Measurements from ENCODE around the gene PIGS. TPM values are rescaled to one million over a fixed set of nuclear protein-coding genes. Genes with fewer than 3 reads are reported as not detected.

Gene PIGS
- total and polyA plus RNA-seq, 9 of the 15 experiments (the other 6 are each of a cell fraction or from before 2014, with no cell fraction given), result 47.5 to 138 (median 57.6) TPM

GRCh38 chr17:28576758-28577465 lies 5.6 kb upstream of the PIGS start, which contains the start of gene ALDOC (continued):
- TF ChIP-seq FOXP4 (CRISPR knock-in tag; IDR thresholded peaks at IDR 0.05; ENCODE audit: borderline replicate concordance) (no peak), MYNN (IDR thresholded peaks at IDR 0.05) (peak; percentile 87), MYNN (CRISPR knock-in tag; IDR thresholded peaks at IDR 0.05) (no peak), MTA2 (IDR thresholded peaks at IDR 0.05; ENCODE audit: low read depth) (peak; percentile 6; the same call in 1 of the 2 replicates), MXD1 (CRISPR knock-in tag; IDR thresholded peaks at IDR 0.05; ENCODE audit: borderline replicate concordance, poor library complexity, severe bottlenecking) (no peak), ATF6 (CRISPR knock-in tag; IDR thresholded peaks at IDR 0.05) (no peak), SRF (CRISPR knock-in tag; IDR thresholded peaks at IDR 0.05) (peak in 1 of 2 experiments; percentile 55; a peak in 2 of 4 replicates), CBFB (CRISPR knock-in tag; IDR thresholded peaks at IDR 0.05) (no peak), BACH1 (tag; IDR thresholded peaks at IDR 0.05) (no peak), BHLHE40 (IDR thresholded peaks at IDR 0.05; ENCODE audit: low read length) (peak; percentile 92), NRF1 (conservative IDR thresholded peaks at IDR 0.05 in 1 of 2, IDR thresholded peaks at IDR 0.05 in 1 of 2) (peak; percentile 79 to 84), SMARCB1 (IDR thresholded peaks at IDR 0.05; ENCODE audit: insufficient read length, low read depth) (no peak), TCF15 (CRISPR knock-in tag; IDR thresholded peaks at IDR 0.05) (peak; percentile 65; the same call in 1 of the 2 replicates)
- TF ChIP-seq, protein P1, sequence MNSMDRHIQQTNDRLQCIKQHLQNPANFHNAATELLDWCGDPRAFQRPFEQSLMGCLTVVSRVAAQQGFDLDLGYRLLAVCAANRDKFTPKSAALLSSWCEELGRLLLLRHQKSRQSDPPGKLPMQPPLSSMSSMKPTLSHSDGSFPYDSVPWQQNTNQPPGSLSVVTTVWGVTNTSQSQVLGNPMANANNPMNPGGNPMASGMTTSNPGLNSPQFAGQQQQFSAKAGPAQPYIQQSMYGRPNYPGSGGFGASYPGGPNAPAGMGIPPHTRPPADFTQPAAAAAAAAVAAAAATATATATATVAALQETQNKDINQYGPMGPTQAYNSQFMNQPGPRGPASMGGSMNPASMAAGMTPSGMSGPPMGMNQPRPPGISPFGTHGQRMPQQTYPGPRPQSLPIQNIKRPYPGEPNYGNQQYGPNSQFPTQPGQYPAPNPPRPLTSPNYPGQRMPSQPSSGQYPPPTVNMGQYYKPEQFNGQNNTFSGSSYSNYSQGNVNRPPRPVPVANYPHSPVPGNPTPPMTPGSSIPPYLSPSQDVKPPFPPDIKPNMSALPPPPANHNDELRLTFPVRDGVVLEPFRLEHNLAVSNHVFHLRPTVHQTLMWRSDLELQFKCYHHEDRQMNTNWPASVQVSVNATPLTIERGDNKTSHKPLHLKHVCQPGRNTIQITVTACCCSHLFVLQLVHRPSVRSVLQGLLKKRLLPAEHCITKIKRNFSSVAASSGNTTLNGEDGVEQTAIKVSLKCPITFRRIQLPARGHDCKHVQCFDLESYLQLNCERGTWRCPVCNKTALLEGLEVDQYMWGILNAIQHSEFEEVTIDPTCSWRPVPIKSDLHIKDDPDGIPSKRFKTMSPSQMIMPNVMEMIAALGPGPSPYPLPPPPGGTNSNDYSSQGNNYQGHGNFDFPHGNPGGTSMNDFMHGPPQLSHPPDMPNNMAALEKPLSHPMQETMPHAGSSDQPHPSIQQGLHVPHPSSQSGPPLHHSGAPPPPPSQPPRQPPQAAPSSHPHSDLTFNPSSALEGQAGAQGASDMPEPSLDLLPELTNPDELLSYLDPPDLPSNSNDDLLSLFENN (IDR thresholded peaks at IDR 0.05; ENCODE audit: low read depth in 2 of 2, low read length in 2 of 2), result 0 out of 4 replicates have a peak, but pooled peaks of 1 of the 2 experiments have one; percentile 27
- TF ChIP-seq, protein P2, sequence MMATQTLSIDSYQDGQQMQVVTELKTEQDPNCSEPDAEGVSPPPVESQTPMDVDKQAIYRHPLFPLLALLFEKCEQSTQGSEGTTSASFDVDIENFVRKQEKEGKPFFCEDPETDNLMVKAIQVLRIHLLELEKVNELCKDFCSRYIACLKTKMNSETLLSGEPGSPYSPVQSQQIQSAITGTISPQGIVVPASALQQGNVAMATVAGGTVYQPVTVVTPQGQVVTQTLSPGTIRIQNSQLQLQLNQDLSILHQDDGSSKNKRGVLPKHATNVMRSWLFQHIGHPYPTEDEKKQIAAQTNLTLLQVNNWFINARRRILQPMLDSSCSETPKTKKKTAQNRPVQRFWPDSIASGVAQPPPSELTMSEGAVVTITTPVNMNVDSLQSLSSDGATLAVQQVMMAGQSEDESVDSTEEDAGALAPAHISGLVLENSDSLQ (IDR thresholded peaks at IDR 0.05), result peak; percentile 55; the same call in 1 of the 2 replicates
